Measurements from ENCODE around the gene EPHB4. TPM values are rescaled to one million over a fixed set of nuclear protein-coding genes. Genes with fewer than 3 reads are reported as not detected.
A peak's percentile ranks its signal among the peaks of the same experiment; 100 is the strongest.

EPHB4 gene
- total RNA-seq, 2 experiments from 2014 or later: 2.8 to 3.6 TPM

DNA sequence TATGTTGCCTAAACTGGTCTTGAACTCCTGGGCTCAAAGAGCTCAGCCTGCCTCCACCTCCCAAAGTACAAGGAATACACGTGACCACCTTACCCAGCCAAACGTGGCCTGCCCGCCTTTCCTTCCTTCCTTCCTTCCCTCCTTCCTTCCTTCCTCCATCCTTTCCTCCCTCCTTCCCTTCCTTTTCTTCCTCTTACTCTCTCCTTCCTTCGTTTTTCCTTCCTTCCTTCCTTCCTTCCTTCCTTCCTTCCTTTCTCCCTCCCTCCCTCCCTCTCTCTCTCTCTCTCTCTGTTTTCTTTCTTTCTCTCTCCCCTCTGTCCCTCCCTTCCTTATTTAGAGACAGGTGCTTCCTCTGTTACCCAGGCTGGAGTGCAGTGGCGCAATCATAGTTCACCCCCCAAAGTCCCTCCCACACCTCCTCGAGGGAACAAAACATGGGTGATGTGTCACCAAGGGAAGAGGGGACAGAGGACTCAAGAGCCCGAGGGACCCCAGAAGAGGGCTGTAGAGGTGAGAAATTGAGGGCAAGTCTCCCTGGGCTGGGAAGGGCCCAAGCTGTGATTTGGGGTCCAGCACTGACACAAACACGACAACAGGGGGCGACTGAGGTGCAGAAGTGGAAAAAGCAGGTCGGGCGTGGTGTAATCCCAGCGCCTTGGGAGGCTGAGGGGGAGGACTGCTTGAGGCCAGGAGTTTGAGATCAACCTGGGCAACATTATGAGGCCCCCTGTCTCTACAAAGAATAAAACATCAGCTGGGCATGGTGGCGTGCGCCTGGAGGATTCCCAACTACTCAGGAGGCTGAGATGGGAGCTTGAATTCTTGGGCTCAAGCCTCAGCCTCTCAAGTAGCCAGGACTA, 28.1 kb downstream of the EPHB4 start:
- intact Hi-C loops (cut with micrococcal nuclease): loop anchor here (1.0 kb wide), 1 partner anchor 53 kb away; the partner anchor contains the start of gene SLC12A9
- DNase-seq: peak; percentile 69
- H3K9me3 Mint-ChIP-seq: no peaks in the 10 kb centered on the region
- no peaks in the 10 kb centered on the region for H3K36me3 Mint-ChIP-seq
- no peak overlapping the region for H3K27ac Mint-ChIP-seq
- peaks cover 2% of the 10 kb centered on the region for H3K4me1 Mint-ChIP-seq (ENCODE audit: low read depth)
- ChIA-PET CTCF (interaction anchor here (0.7 to 7.3 kb wide), 11 partner anchors 15 to 286 kb away, joined by 3 to 177 read pairs (median 4); partner anchors contain the start of genes SLC12A9 and UFSP1), POLR2A (interaction anchor here (1.1 kb wide), 1 partner anchor 52 kb away, joined by 4 read pairs; no protein-coding TSS in a partner anchor)
- peaks cover 5% of the 10 kb centered on the region for H3K27me3 Mint-ChIP-seq
- H3K4me3 Mint-ChIP-seq: no peak overlapping the region

DNA sequence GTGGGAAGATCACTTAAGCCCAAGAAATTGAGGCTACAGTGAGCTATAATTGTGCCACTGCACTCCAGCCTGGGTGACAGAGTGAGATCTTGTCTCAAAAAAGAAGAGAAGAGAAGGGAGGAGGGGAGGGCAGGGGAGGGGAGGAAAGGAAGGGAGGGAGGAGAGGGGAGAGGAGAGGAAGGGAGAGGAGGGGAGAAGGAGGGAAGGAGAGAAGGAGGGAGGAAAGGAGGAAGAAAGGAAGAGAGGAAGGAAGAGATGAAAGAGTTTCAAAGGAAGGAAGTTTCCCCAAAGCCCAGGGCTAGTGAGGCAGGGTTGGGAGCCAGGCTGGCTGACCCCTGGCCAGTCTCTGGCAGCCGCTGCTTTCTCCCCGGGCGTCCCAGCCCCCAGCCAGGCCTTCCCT, 32.6 kb downstream of the EPHB4 start:
- Mint-ChIP-seq H3K36me3 (no peaks in the 10 kb centered on the region), H3K4me3 (no peak overlapping the region), H3K4me1 (ENCODE audit: low read depth) (no peaks in the 10 kb centered on the region), H3K9me3 (no peaks in the 10 kb centered on the region), H3K27me3 (peaks cover 9% of the 10 kb centered on the region), H3K27ac (no peak overlapping the region)
- intact Hi-C loops (cut with micrococcal nuclease): no loop called here
- DNase-seq: no peak
- ChIA-PET CTCF (no interaction called here), POLR2A (no interaction called here)

DNA sequence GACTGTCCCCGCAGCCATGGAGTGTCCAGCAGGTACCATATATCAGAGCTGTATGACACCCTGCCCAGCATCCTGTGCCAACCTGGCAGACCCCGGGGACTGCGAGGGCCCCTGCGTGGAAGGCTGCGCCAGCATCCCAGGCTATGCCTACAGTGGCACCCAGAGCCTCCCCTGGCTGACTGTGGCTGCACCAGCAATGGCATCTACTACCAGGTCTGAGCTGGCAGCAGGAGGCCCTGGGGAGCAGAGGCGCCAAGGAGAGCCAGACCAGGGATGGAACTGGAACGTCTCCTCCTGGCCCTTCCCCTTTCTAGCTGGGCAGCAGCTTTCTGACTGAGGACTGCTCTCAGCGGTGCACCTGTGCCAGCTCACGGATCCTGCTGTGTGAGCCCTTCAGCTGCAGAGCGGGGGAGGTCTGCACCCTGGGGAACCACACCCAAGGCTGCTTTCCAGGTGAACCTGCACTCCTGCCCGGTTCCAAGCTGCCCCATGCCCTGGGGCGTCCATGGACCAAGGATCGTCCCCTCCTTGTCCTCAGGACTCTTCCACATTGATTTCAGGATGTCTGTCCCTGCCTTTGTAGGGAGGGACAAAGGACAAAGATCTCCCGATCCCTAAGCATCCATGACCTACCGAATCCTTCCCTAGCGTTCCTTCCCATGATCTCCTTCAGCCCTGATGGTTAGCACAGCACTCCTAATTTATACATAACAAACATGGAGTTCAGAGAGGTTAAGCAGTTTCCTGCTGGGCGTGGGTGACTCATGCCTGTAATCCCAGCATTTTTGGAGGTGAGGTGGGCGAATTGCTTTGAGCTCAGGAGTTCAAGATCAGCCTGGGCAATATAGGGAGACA, 33.3 kb downstream of the EPHB4 start:
- no peak overlapping the region for H3K4me3 Mint-ChIP-seq
- ChIA-PET POLR2A (no interaction called here), CTCF (no interaction called here)

DNA sequence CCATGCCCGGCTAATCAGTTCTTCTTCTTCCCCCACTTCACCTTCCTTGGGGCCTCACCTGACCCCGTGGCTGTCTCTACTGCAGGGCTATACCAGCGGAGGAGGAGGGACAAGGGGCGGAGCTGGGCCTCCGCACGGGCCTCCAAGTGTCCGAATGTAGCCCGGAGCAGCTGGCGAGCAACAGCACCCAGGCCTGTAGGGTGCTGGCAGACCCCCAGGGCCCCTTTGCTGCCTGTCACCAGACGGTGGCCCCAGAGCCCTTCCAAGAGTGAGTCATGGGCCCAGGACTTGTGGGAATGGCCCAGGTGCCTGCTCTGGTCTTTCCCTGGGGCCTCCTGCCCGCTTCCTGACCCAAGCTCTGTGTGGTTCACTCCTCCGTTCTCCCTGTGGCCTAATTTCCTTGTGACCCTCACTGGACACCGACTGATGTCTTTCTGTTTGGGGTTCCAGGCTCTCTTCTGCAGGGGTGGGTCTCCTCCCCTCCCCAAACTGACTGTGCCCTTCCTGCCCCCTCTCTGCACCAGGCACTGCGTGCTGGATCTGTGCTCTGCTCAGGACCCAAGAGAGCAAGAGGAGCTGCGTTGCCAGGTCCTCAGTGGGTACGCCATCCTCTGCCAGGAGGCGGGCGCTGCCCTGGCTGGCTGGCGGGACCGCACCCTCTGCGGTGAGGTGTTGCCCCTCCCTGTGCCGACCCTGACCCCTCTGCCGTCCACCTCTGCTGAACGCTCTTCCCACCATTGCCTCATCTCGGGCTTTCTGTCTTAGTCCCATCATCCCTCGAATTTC, 35.2 kb downstream of the EPHB4 start:
- ChIA-PET CTCF (no interaction called here), POLR2A (no interaction called here)
- intact Hi-C loops (cut with micrococcal nuclease): no loop called here
- no peaks in the 10 kb centered on the region for H3K36me3 Mint-ChIP-seq
- peaks cover 7% of the 10 kb centered on the region for H3K27me3 Mint-ChIP-seq
- H3K27ac Mint-ChIP-seq: no peak overlapping the region
- H3K4me3 Mint-ChIP-seq: no peak overlapping the region
- no peak for DNase-seq
- H3K9me3 Mint-ChIP-seq: no peaks in the 10 kb centered on the region
- no peaks in the 10 kb centered on the region for H3K4me1 Mint-ChIP-seq (ENCODE audit: low read depth)

More for the DNA sequence above, 33.3 kb downstream of the EPHB4 start:
- Mint-ChIP-seq H3K27ac (no peak overlapping the region), H3K4me1 (ENCODE audit: low read depth) (no peaks in the 10 kb centered on the region), H3K27me3 (peaks cover 7% of the 10 kb centered on the region), H3K36me3 (no peaks in the 10 kb centered on the region), H3K9me3 (no peaks in the 10 kb centered on the region)
- intact Hi-C loops (cut with micrococcal nuclease): no loop called here
- DNase-seq: no peak

DNA sequence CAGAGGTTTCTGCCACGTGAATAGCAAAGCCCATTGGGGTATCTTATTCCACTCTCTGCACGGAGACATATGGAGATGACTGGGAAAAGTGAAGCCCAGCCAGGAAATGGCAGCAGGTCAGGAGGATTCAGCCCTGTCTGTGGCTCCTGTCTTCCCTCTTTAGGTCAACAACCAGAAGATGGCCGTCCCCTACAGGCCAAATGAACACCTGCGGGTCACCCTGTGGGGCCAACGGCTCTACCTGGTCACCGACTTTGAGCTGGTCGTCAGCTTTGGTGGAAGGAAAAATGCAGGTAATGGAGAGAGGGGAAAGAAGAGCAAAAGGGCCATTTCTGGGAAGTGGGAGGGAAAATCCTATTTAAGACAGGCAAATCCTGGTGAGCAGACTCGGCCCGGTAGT, 38.3 kb downstream of the EPHB4 start:
- Mint-ChIP-seq H3K4me1 (ENCODE audit: low read depth) (no peaks in the 10 kb centered on the region), H3K9me3 (no peaks in the 10 kb centered on the region), H3K4me3 (no peak overlapping the region), H3K36me3 (no peaks in the 10 kb centered on the region), H3K27me3 (peaks cover 12% of the 10 kb centered on the region), H3K27ac (no peak overlapping the region)
- ChIA-PET POLR2A (no interaction called here), CTCF (interaction anchor here (1.4 kb wide), 1 partner anchor 63 kb away, joined by 3 read pairs; the partner anchor contains the start of gene SLC12A9)
- intact Hi-C loops (cut with micrococcal nuclease): no loop called here
- no peak for DNase-seq

DNA sequence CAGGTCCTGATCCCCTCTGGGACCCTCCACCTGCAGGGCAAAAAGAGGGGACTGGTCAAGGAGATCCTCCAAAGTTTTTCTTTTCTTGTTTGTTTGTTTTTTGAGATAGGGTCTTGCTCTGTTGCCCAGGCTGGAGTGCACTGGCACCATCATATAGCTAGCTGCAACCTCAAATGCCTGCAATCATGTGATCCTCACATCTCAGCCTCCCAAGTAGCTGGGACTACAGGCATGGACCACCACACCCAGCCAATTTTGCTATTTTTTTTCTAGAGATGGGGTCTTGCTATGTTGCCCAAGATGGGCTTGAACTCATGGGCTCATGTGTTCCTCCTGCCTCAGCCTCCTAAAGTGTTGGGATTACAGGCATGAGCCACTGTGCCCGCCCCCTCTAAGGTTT, 41.0 kb downstream of the EPHB4 start:
- H3K4me3 Mint-ChIP-seq: no peak overlapping the region
- DNase-seq: no peak
- POLR2A ChIA-PET: no interaction called here
- H3K9me3 Mint-ChIP-seq: peaks cover 2% of the 10 kb centered on the region
- peaks cover 8% of the 10 kb centered on the region for H3K27me3 Mint-ChIP-seq
- no peak overlapping the region for H3K27ac Mint-ChIP-seq
- intact Hi-C loops (cut with micrococcal nuclease): no loop called here
- CTCF ChIA-PET: no interaction called here
- H3K4me1 Mint-ChIP-seq (ENCODE audit: low read depth): no peaks in the 10 kb centered on the region
- no peaks in the 10 kb centered on the region for H3K36me3 Mint-ChIP-seq

DNA sequence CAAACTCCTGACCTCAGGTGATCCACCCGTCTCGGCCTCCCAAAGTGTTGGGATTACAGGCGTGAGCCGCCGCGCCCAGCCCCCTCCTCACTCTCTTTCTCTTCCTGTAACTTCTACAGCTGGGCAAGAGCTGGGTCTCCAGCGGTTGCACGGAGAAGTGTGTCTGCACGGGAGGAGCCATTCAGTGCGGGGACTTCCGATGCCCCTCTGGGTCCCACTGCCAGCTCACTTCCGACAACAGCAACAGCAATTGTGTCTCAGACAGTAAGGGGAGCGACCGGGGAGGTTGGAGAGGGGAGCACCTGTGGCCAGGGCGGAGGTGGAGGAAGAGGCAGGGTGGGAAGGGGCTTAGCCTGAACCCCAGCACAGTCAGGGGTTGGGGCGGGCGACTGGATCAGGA, 41.4 kb downstream of the EPHB4 start:
- POLR2A ChIA-PET: no interaction called here
- CTCF ChIA-PET: no interaction called here
- Mint-ChIP-seq H3K27me3 (peaks cover 8% of the 10 kb centered on the region), H3K4me1 (ENCODE audit: low read depth) (no peaks in the 10 kb centered on the region), H3K4me3 (no peak overlapping the region), H3K36me3 (no peaks in the 10 kb centered on the region), H3K9me3 (peaks cover 2% of the 10 kb centered on the region), H3K27ac (no peak overlapping the region)
- intact Hi-C loops (cut with micrococcal nuclease): no loop called here
- no peak for DNase-seq

DNA sequence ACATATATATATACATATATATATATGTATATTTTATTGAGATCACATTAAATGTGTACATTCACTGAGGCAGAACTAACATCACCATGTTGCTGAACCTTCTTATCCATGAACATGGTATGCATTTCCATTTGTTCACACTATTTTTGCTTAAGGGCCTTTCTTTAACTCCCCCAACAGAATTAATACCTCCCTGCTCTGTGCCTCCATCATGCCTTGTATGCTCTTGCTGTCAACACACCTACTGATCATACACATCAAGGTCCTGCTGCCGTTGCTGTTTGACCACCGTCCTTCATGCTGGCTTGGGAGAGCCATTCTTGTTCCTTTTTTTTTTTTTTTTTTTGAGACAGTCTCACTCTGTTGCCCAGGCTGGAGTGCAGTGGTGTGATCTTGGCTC, 43.5 kb downstream of the EPHB4 start:
- H3K4me3 Mint-ChIP-seq: no peak overlapping the region
- H3K27ac Mint-ChIP-seq: no peak overlapping the region
- DNase-seq: no peak
- CTCF ChIA-PET: interaction anchor here (1.0 kb wide), 1 partner anchor 16 kb away, joined by 3 read pairs; no protein-coding TSS in a partner anchor
- H3K9me3 Mint-ChIP-seq: peaks cover 2% of the 10 kb centered on the region
- H3K4me1 Mint-ChIP-seq (ENCODE audit: low read depth): no peaks in the 10 kb centered on the region
- H3K36me3 Mint-ChIP-seq: no peaks in the 10 kb centered on the region
- POLR2A ChIA-PET: no interaction called here
- intact Hi-C loops (cut with micrococcal nuclease): no loop called here
- H3K27me3 Mint-ChIP-seq: peaks cover 8% of the 10 kb centered on the region

DNA sequence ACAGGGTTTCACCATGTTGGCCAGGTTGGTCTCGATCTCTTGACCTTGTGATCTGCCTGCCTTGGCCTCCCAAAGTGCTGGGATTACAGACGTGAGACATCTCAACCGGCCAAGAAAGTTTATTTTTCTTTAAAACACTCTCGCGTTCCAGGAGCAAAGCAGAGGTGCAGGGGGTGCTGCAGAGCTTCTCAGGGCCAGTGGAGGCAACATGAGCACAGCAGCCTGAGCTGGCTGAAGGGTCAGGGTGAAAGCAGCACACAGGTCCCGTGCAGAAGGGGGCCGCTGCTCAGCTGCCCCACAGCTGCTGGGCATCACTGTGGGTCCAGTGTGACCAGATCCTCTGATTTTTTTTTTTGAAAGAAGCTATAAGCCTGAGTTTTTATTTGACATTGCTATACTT, 46.1 kb downstream of the EPHB4 start:
- Mint-ChIP-seq H3K36me3 (no peaks in the 10 kb centered on the region), H3K9me3 (peaks cover 2% of the 10 kb centered on the region), H3K27me3 (peaks cover 12% of the 10 kb centered on the region), H3K4me1 (ENCODE audit: low read depth) (no peaks in the 10 kb centered on the region), H3K4me3 (no peak overlapping the region), H3K27ac (no peak overlapping the region)
- intact Hi-C loops (cut with micrococcal nuclease): no loop called here
- POLR2A ChIA-PET: no interaction called here
- no peak for DNase-seq
- CTCF ChIA-PET: interaction anchor here (0.7 kb wide), 1 partner anchor 19 kb away, joined by 3 read pairs; no protein-coding TSS in a partner anchor

DNA sequence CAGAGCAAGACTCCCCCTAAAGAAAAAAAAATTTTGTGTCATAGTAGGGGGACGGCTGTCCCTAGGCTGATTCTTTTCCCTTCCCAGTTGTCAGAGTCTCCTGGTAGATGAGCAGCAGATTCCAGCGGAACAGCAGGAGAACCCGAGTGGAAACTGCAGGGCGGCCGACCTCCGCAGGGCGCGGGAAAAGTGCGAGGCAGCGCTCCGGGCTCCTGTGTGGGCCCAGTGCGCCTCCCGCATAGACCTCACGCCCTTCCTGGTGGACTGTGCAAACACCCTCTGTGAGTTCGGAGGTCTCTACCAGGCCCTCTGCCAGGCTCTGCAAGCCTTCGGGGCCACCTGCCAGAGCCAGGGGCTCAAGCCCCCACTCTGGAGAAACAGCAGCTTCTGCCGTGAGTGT, 48.0 kb downstream of the EPHB4 start:
- H3K4me1 Mint-ChIP-seq (ENCODE audit: low read depth): no peaks in the 10 kb centered on the region
- CTCF ChIA-PET: no interaction called here
- H3K27me3 Mint-ChIP-seq: peaks cover 3% of the 10 kb centered on the region
- H3K4me3 Mint-ChIP-seq: no peak overlapping the region
- intact Hi-C loops (cut with micrococcal nuclease): no loop called here
- no peaks in the 10 kb centered on the region for H3K36me3 Mint-ChIP-seq
- POLR2A ChIA-PET: no interaction called here
- no peak overlapping the region for H3K27ac Mint-ChIP-seq
- peaks cover 2% of the 10 kb centered on the region for H3K9me3 Mint-ChIP-seq
- DNase-seq: no peak

DNA sequence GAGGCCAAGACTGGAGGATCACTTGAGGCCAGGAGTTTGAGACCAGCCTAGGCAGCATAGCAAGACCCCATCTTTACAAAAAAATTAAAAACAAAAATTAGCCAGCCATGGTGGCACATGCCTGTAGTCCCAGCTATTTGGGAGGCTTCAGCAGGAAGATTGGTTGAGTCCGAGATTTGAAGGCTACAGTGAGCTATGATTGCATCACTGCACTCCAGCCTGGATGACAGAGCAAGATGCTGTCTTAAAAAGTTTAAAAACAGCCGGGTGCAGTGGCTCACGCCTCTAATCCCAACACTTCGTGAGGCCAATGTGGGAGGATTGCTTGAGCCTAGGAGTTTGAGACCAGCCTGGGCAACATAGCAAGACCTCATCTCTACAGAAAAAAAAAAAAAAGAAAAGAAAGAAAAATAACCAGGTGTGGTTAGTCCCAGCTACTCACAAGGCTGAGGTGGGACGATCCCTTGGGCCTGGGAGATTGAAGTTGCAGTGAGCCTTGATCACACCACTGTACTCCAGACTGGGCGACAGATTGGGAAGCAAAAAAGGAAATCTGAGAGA, 49.2 kb downstream of the EPHB4 start:
- ChIA-PET POLR2A (no interaction called here), CTCF (no interaction called here)
- H3K4me1 Mint-ChIP-seq (ENCODE audit: low read depth): no peaks in the 10 kb centered on the region
- DNase-seq: no peak
- H3K27ac Mint-ChIP-seq: no peak overlapping the region
- peaks cover 3% of the 10 kb centered on the region for H3K27me3 Mint-ChIP-seq
- intact Hi-C loops (cut with micrococcal nuclease): no loop called here
- no peaks in the 10 kb centered on the region for H3K36me3 Mint-ChIP-seq
- H3K4me3 Mint-ChIP-seq: no peak overlapping the region
- H3K9me3 Mint-ChIP-seq: no peaks in the 10 kb centered on the region
